Activated gamma-delta T cell (primary cell): ENCODE measurements around the gene MED13.
"Not testable (repeated sequence)": the region's sequence is repeated elsewhere in the genome, so short reads cannot be mapped to it uniquely, and the experiment has no call there.

Source experiments
- DNase-seq: peaks from one replicate; lab custom pipeline; 2025; lab: John Stamatoyannopoulos, UW

Gene MED13

DNA sequence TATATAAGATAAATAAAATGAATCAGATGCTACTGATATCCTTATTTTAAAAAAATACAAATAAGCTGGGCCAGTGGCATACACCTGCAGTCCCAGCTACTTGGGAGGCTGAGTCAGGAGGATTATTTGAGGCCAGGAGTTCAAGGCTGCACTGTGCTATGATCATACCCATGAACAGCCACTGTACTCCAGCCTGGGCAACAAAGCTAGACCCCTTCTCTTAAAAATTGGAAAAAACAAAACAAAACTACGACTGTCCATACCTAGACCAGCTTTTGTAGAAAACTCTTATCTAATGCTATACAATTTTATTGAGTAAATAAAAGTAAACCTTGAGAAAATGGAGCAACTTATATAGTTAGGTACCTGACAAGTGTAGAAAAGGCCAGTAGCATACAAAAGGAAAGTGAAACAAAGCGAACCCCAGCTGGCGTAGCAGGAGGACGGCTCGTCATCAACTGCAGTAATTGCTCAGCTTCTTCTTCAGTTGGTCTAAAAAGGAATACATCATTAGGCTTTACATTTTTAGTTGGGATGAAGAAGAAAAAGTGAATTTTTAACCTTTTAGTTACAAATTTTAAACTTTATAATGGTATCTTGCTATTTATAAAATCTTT lies 160.9 kb downstream of the MED13 start:
- DNase-seq, result no peak

DNA sequence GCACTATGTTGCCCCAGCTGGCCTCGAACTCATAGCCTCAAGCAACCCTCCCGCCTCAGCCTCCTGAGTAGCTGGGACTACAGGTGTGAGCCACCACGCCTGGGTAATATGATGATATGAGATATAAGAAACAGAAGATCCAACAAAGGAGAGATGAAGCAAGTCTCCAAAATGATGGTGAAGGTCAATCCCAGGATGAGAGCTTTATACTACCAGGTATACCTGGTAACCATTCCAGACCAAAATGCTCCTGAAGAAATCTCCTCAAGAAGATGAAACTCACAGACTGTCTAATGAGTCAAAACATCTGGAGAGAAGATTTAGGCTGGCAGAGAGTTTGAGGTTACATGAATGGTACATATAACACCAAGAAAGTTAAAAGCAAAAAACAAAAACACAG lies 161.8 kb downstream of the MED13 start:
- no peak for DNase-seq

DNA sequence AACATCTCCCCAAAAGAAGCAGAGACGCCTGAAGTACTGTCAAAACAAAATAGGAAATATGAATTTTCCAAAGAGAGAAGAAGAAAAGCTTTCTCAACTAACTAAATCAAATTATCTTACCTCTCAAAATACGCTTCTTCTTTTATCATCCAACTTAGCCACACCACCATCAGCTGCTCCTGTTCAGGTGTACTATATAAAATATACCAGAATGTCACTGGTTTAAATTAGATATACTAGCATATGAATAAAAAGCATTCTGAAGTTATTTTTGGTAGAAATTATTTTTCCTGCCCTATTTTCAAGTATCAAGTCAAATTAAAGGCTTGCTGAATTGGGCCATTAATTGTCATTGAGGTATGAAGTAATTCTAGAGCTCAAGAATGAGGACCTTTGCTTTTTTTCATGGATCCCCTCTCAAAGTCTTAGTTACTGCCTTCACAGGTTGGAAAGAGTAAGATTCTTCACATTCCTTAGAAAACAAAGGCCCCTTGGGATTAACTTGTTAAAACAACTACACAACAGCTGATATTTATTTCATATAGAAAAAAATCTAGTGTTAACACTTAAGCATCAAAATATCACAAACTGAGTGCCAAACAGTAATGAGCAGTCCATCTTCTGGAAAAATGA lies 167.4 kb downstream of the MED13 start:
- no peak for DNase-seq

DNA sequence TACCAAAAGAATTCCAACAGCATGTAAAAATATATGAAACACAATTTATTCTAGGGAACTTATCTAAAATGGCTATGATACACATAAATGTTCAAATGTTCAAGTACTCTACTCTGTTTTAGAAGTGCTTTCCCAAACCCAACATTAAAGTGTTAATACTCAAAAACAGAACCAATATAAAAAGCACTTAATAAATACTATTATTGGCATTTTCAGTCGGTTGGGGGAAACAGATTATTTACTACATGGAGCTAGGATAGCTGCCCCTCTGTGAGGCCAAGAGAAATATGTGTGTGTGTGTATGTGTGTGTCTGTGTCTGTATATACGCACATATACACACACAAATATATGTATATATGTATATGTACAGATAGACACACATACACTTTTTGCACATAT lies 169.7 kb downstream of the MED13 start:
- DNase-seq, result no peak

DNA sequence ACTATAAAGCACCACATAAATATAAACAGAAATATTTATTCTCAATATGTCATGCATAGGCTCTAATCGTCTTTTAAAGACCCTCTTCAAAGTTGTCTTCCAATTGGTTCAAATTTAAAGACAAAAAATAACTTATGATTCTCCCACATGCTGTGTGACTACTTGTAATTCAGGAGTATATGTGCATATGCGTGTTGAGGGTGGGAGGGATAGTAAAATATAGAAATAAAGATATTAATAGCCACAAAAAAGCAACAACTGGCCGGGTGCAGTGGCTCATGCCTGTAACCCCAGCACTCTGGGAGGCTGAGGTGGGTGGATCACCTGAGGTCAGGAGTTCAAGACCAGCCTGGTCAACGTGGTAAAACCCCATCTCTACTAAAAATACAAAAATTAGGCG lies 170.8 kb downstream of the MED13 start:
- not testable (repeated sequence) for DNase-seq
